HG03103 (cell line): ENCODE results near the gene LINC00237.

Experiments used
- ATAC-seq: cut with Tn5 transposase; IDR thresholded peaks from one replicate; pipeline ENCODE4 v1.9.1; 2021; ENCODE audit warnings: low read depth; ENCODE audit not compliant: unreplicated experiment

Gene LINC00237

GRCh38 chr20:21106171-21107017 is at the start of gene LINC00237:
Gene LINC00237, minus strand, starts transcription at chr20:21106358.
- ATAC-seq = no peak

- no peak for ATAC-seq
Measured at GRCh38 chr20:21155268-21155667, 49.1 kb upstream of the LINC00237 start.

GRCh38 chr20:21154692-21155091 is 48.5 kb upstream of the LINC00237 start:
- no peak for ATAC-seq

GRCh38 chr20:21151791-21152190 is 45.6 kb upstream of the LINC00237 start:
- no peak for ATAC-seq

GRCh38 chr20:21149344-21149743 is 43.2 kb upstream of the LINC00237 start:
- no peak for ATAC-seq

- ATAC-seq = no peak
Measured at GRCh38 chr20:21147593-21147992, 41.4 kb upstream of the LINC00237 start.

GRCh38 chr20:21146215-21146614 is 40.1 kb upstream of the LINC00237 start:
- ATAC-seq = no peak

- ATAC-seq = no peak
Measured at GRCh38 chr20:21145424-21145823, 39.3 kb upstream of the LINC00237 start.

GRCh38 chr20:21143194-21143890 is 37.2 kb upstream of the LINC00237 start:
- ATAC-seq = no peak

- no peak for ATAC-seq
Measured at GRCh38 chr20:21141825-21142224, 35.7 kb upstream of the LINC00237 start.

- ATAC-seq = no peak
Measured at GRCh38 chr20:21139881-21140566, 33.9 kb upstream of the LINC00237 start.

GRCh38 chr20:21137078-21137477 is 30.9 kb upstream of the LINC00237 start:
- ATAC-seq = no peak

- ATAC-seq = no peak
Measured at GRCh38 chr20:21136015-21136732, 30.0 kb upstream of the LINC00237 start.

- no peak for ATAC-seq
Measured at GRCh38 chr20:21134883-21135493, 28.8 kb upstream of the LINC00237 start.

GRCh38 chr20:21133917-21134622 is 27.9 kb upstream of the LINC00237 start:
- no peak for ATAC-seq

- ATAC-seq = no peak
Measured at GRCh38 chr20:21133404-21133803, 27.2 kb upstream of the LINC00237 start.

GRCh38 chr20:21129861-21130260 is 23.7 kb upstream of the LINC00237 start:
- no peak for ATAC-seq

GRCh38 chr20:21127201-21127981 is 21.2 kb upstream of the LINC00237 start:
- ATAC-seq = no peak

GRCh38 chr20:21126581-21126870 is 20.4 kb upstream of the LINC00237 start:
- no peak for ATAC-seq
